H1 (cell line): ENCODE results near the gene DENND1A. TPM values are rescaled to one million over a fixed set of nuclear protein-coding genes. Genes with fewer than 3 reads are reported as not detected.

Experiments used
- CTCF ChIA-PET: fragments of 300-600 bp; sonication (Branson Sonifier 250); formaldehyde crosslinking; loops from one replicate; lab custom pipeline; 2021; ENCODE audit not compliant: partially characterized antibody; lab: Charles Lee
- POLR2A ChIA-PET: fragments of 300-600 bp; sonication (Branson Sonifier 250); formaldehyde crosslinking; loops from one replicate; lab custom pipeline; 2021; ENCODE audit warnings: inconsistent platforms; ENCODE audit not compliant: partially characterized antibody; lab: Charles Lee
- DNase-seq, 2 experiments: peaks; one replicate each; pipeline versions ENCODE4 v3.0.0 to v3.0.0-alpha.2; 2010 to 2022; ENCODE audit warnings: low spot score in 2 of 2, low read depth in 1 of 2, mixed read lengths in 1 of 2
- FAIRE-seq: peaks from 2 replicates; lab custom pipeline; 2011; peaks lifted over from hg19 to GRCh38; lab: Jason Lieb, UNC
- H2AFZ ChIP-seq: 2 replicates; pipeline ENCODE4 v1.8.1; 2012; ENCODE audit warnings: low read length, inconsistent platforms
- H2AK5ac ChIP-seq: 2 replicates; pipeline ENCODE4 v1.6.1; 2013; ENCODE audit warnings: low read depth, low read length
- H2BK120ac ChIP-seq: replicated peaks from 2 replicates; pipeline ENCODE3; 2013; ENCODE audit warnings: low read depth, low read length, inconsistent platforms
- H2BK12ac ChIP-seq: 2 replicates; pipeline ENCODE4 v1.6.1; 2013; ENCODE audit warnings: low read depth, low read length
- H2BK15ac ChIP-seq: 2 replicates; pipeline ENCODE4 v1.6.1; 2013; ENCODE audit warnings: low read length
- H2BK20ac ChIP-seq: 2 replicates; pipeline ENCODE4 v1.6.1; 2013; ENCODE audit warnings: low read length
- H2BK5ac ChIP-seq: 2 replicates; pipeline ENCODE4 v1.6.1; 2013; ENCODE audit warnings: low read depth, low read length
- H3K14ac ChIP-seq: 2 replicates; pipeline ENCODE4 v1.6.1; 2013; ENCODE audit warnings: inconsistent platforms; ENCODE audit not compliant: insufficient read length
- H3K18ac ChIP-seq: 2 replicates; pipeline ENCODE4 v1.6.1; 2013; ENCODE audit warnings: low read length; ENCODE audit errors: extremely low read depth
- H3K23ac ChIP-seq: 2 replicates; pipeline ENCODE4 v1.6.1; 2013; ENCODE audit warnings: inconsistent platforms; ENCODE audit not compliant: insufficient read length
- H3K23me2 ChIP-seq: 2 replicates; pipeline ENCODE4 v1.6.1; 2013; ENCODE audit warnings: low read depth, low read length
- H3K27ac ChIP-seq: 2 replicates; pipeline ENCODE4 v1.6.1; 2011; ENCODE audit warnings: low read depth, low read length, inconsistent platforms
- H3K27me3 ChIP-seq, 4 experiments: replicated peaks in 1 of 4; 1 replicate in 1 of 4; 2 replicates in 3 of 4; pipeline versions ENCODE4 v1.6.1 to v1.8.1; 2011 to 2013; ENCODE audit warnings: low read length in 3 of 4, mild to moderate bottlenecking in 3 of 4, inconsistent platforms in 2 of 4, mixed read lengths in 2 of 4, moderate library complexity in 1 of 4; ENCODE audit not compliant: control insufficient read depth in 3 of 4, insufficient read depth in 3 of 4; ENCODE audit errors: extremely low read depth in 1 of 4
- H3K36me3 ChIP-seq, 4 experiments: 2 replicates each; pipeline versions ENCODE4 v1.6.1 to v1.8.1; 2011 to 2013; ENCODE audit warnings: mild to moderate bottlenecking in 4 of 4, low read length in 3 of 4, moderate library complexity in 2 of 4, control low read depth in 1 of 4, inconsistent platforms in 1 of 4; ENCODE audit not compliant: insufficient read depth in 4 of 4, control insufficient read depth in 2 of 4
- H3K4ac ChIP-seq: replicated peaks from 2 replicates; pipeline ENCODE3; 2013; ENCODE audit warnings: low read length, low read depth, mixed read lengths, inconsistent platforms; ENCODE audit not compliant: insufficient read length
- H3K4me1 ChIP-seq, 4 experiments: replicated peaks in 1 of 4; 1 replicate in 1 of 4; 2 replicates in 3 of 4; pipeline versions ENCODE4 v1.6.1 to v1.8.1; 2011 to 2013; ENCODE audit warnings: low read length in 3 of 4, inconsistent platforms in 2 of 4, mixed read lengths in 1 of 4; ENCODE audit not compliant: insufficient read depth in 4 of 4, control insufficient read depth in 3 of 4
- H3K4me2 ChIP-seq, 2 experiments: 2 replicates each; pipeline versions ENCODE4 v1.6.1 to v1.8.1; 2011 to 2013; ENCODE audit warnings: low read depth in 2 of 2, low read length in 2 of 2, control low read depth in 1 of 2, inconsistent platforms in 1 of 2, mild to moderate bottlenecking in 1 of 2; ENCODE audit not compliant: insufficient read depth in 1 of 2
- H3K4me3 ChIP-seq, 4 experiments: fragments of 200-600, 300-600 bp in 1 of 4; sonication (generic), shearing (Covaris generic), sonication (Bioruptor Twin) in 1 of 4; 2 replicates each; pipeline versions ENCODE4 v1.5.1 to v1.8.1; 2011 to 2016; ENCODE audit warnings: low read length in 4 of 4, low read depth in 3 of 4, control low read depth in 2 of 4, inconsistent platforms in 2 of 4, mild to moderate bottlenecking in 2 of 4, mixed read lengths in 1 of 4, moderate library complexity in 1 of 4; ENCODE audit not compliant: insufficient read depth in 2 of 4; ENCODE audit errors: extremely low read depth in 1 of 4
- H3K56ac ChIP-seq: replicated peaks from 2 replicates; pipeline ENCODE3; 2013; ENCODE audit warnings: low read depth, mild to moderate bottlenecking, mixed read lengths, low read length, inconsistent platforms; ENCODE audit not compliant: insufficient read length
- H3K79me1 ChIP-seq: 2 replicates; pipeline ENCODE4 v1.6.1; 2013; ENCODE audit warnings: low read depth, low read length, control low read depth
- H3K79me2 ChIP-seq, 2 experiments: 2 replicates each; pipeline versions ENCODE4 v1.6.1 to v1.8.1; 2012 to 2013; ENCODE audit warnings: low read length in 2 of 2, mild to moderate bottlenecking in 2 of 2, inconsistent platforms in 1 of 2; ENCODE audit not compliant: insufficient read depth in 2 of 2, control insufficient read depth in 1 of 2
- H3K9ac ChIP-seq, 4 experiments: replicated peaks in 1 of 4; 1 replicate in 1 of 4; 2 replicates in 3 of 4; pipeline versions ENCODE4 v1.6.1 to v1.8.1; 2011 to 2013; ENCODE audit warnings: low read depth in 3 of 4, low read length in 3 of 4, control low read depth in 2 of 4, mild to moderate bottlenecking in 2 of 4, moderate library complexity in 2 of 4, inconsistent platforms in 1 of 4; ENCODE audit errors: extremely low read depth in 1 of 4
- H3K9me3 ChIP-seq, 2 experiments: 2 replicates each; pipeline versions ENCODE4 v1.6.1 to v1.8.1; 2012 to 2013; ENCODE audit warnings: mild to moderate bottlenecking in 2 of 2, moderate library complexity in 2 of 2, control low read depth in 1 of 2, inconsistent platforms in 1 of 2, low read depth in 1 of 2, low read length in 1 of 2, mixed read lengths in 1 of 2; ENCODE audit not compliant: insufficient read depth in 2 of 2
- H4K20me1 ChIP-seq, 2 experiments: replicated peaks in 1 of 2; 2 replicates each; pipeline versions ENCODE3 to v1.8.1; 2011 to 2013; ENCODE audit warnings: inconsistent platforms in 2 of 2, low read length in 2 of 2, mild to moderate bottlenecking in 1 of 2; ENCODE audit not compliant: insufficient read depth in 2 of 2, control insufficient read depth in 1 of 2
- H4K5ac ChIP-seq: 2 replicates; pipeline ENCODE4 v1.6.1; 2013; ENCODE audit warnings: low read length, low read depth, mixed read lengths, inconsistent platforms; ENCODE audit not compliant: insufficient read length
- H4K8ac ChIP-seq: 2 replicates; pipeline ENCODE4 v1.8.0; 2013; ENCODE audit warnings: mild to moderate bottlenecking, moderate library complexity, low read length, inconsistent platforms; ENCODE audit not compliant: insufficient read depth; ENCODE audit errors: extremely low read depth
- H4K91ac ChIP-seq: replicated peaks from 2 replicates; pipeline ENCODE3; 2013; ENCODE audit warnings: low read length, mixed read lengths, inconsistent platforms; ENCODE audit not compliant: insufficient read length
- BACH1 ChIP-seq: IDR thresholded peaks from 2 replicates; pipeline ENCODE4 v1.6.1; 2012; ENCODE audit warnings: low read length, improper control_type of control experiment
- CEBPB ChIP-seq: IDR thresholded peaks from 2 replicates; pipeline ENCODE4 v1.6.1; 2012; ENCODE audit warnings: low read depth, low read length
- GABPA ChIP-seq: IDR thresholded peaks from 2 replicates; pipeline ENCODE4 v1.6.1; 2011; ENCODE audit warnings: mild to moderate bottlenecking, low read length, moderate library complexity, borderline replicate concordance; ENCODE audit not compliant: insufficient read depth
- TAF1 ChIP-seq: IDR thresholded peaks from 2 replicates; pipeline ENCODE4 v1.6.1; 2011; ENCODE audit warnings: mild to moderate bottlenecking, low read depth, low read length
- TBP ChIP-seq: IDR thresholded peaks from 2 replicates; pipeline ENCODE4 v1.6.1; 2011; ENCODE audit warnings: low read depth, low read length, improper control_type of control experiment
- WGBS, 2 experiments: shearing (Covaris generic) in 1 of 2; methylation state at CpG; one replicate each; pipeline versions ENCODE4 v1.1.6 to v1.1.7; 2013 to 2015; ENCODE audit warnings: low lambda C conversion rate in 2 of 2, mixed read lengths in 2 of 2, inconsistent platforms in 1 of 2, low coverage in 1 of 2, missing lambda C conversion rate in 1 of 2; ENCODE audit not compliant: insufficient replicate concordance in 2 of 2, insufficient coverage in 1 of 2, insufficient read length in 1 of 2; ENCODE audit errors: extremely low coverage in 1 of 2, missing lambda C conversion rate in 1 of 2; 5-methylcytosine and 5-hydroxymethylcytosine counted together
- polyA plus RNA-seq, 7 experiments: library from polyadenylated mRNA; depleted of rRNA in 3 of 7; stranded (reverse) in 5 of 7; unstranded in 2 of 7; fragments of >200 nt in 5 of 7; fragments of 200-250 nt in 2 of 7; gene quantifications; 1 replicate in 5 of 7; 2 replicates in 1 of 7; 4 replicates in 1 of 7; pipeline versions ENCODE4 v1.2.1 to v1.2.3, GENCODE V29; 2011 to 2013; ENCODE audit warnings: missing spikeins in 2 of 7, mixed read lengths in 2 of 7
- total RNA-seq: library from RNA; stranded (reverse); fragmentation: NEBNext Ultra II Directional; extraction: Animal tissue kit (Norgen Biotek cat#: 25700); gene quantifications from 2 replicates; pipeline ENCODE4 v1.2.1, GENCODE V29; 2021
- TF ChIP-seq, protein P1 (sequence below): IDR thresholded peaks from 2 replicates; pipeline ENCODE4 v1.6.1; 2012; ENCODE audit warnings: low read length, inconsistent platforms

DENND1A gene
- total and polyA plus RNA-seq, 2 of the 8 experiments (the other 6 are each of a cell fraction or from before 2014, with no cell fraction given): 24.1 to 26.4 TPM

DNA sequence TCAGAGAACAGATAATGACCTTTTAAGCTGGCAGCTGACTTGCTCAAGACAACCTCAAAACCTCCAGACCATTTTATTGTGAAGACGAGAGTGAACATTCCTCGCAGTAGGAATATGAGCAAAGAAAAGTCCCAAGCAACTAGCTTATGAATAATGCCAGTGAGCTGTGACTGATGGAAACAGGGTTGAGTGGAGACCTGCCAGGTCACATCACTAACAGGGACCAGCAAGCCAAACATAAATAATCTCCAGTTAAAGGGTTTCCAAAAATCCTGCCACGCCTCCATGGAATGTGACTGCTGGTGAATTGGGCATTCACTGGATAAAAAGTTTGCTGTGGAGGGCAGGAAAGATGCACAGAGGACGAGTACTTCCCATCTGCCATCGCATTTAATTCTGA lies 388.5 kb downstream of the DENND1A start:
- Histone ChIP-seq H4K8ac (no peak overlapping the region), H3K18ac (no peak overlapping the region), H3K9ac (no peak overlapping the region), H3K23ac (no peak overlapping the region), H3K4me1 (no peaks in the 10 kb centered on the region), H3K36me3 (no peaks in the 10 kb centered on the region), H3K4ac (no peak overlapping the region), H4K91ac (no peak overlapping the region), H3K79me2 (no peaks in the 10 kb centered on the region), H3K4me2 (no peak overlapping the region), H2BK120ac (no peak overlapping the region), H3K14ac (no peak overlapping the region), H2AK5ac (no peak overlapping the region), H3K56ac (no peak overlapping the region), H3K9me3 (no peaks in the 10 kb centered on the region), H2AFZ (no peak overlapping the region), H2BK5ac (no peak overlapping the region), H3K4me3 (no peak overlapping the region), H3K27me3 (no peaks in the 10 kb centered on the region), H3K27ac (no peak overlapping the region), H3K79me1 (no peaks in the 10 kb centered on the region), H4K20me1 (peaks cover 0 to 2% of the 10 kb centered on the region in 2 experiments), H4K5ac (no peak overlapping the region), H2BK20ac (no peak overlapping the region), H2BK12ac (no peak overlapping the region), H2BK15ac (no peak overlapping the region), H3K23me2 (no peaks in the 10 kb centered on the region)
- FAIRE-seq: no peak
- CTCF ChIA-PET: interaction anchor here (0.7 to 4.3 kb wide), 10 partner anchors 8 to 782 kb away, joined by 3 to 22 read pairs (median 7); no protein-coding TSS in a partner anchor
- POLR2A ChIA-PET: no interaction called here
- TF ChIP-seq, protein P1, sequence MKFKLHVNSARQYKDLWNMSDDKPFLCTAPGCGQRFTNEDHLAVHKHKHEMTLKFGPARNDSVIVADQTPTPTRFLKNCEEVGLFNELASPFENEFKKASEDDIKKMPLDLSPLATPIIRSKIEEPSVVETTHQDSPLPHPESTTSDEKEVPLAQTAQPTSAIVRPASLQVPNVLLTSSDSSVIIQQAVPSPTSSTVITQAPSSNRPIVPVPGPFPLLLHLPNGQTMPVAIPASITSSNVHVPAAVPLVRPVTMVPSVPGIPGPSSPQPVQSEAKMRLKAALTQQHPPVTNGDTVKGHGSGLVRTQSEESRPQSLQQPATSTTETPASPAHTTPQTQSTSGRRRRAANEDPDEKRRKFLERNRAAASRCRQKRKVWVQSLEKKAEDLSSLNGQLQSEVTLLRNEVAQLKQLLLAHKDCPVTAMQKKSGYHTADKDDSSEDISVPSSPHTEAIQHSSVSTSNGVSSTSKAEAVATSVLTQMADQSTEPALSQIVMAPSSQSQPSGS: no peak
- no peak for TF ChIP-seq GABPA
- TF ChIP-seq CEBPB: no peak
- no peak for TF ChIP-seq TBP
- TF ChIP-seq TAF1: no peak
- no peak for TF ChIP-seq BACH1
- 89% methylated on average over 5 of the region's 5 CpGs; no CpG with 5 or more reads in 1 of the 2 experiments for WGBS, 2 experiments
- no peak for DNase-seq
